Measurements from ENCODE around the gene ADRA2C.

- no peak for TF ChIP-seq CTCF (IDR thresholded peaks at IDR 0.05; ENCODE audit: poor library complexity, severe bottlenecking)
- no peak for TF ChIP-seq REST (IDR thresholded peaks at IDR 0.05; ENCODE audit: borderline replicate concordance)
- no peak for TF ChIP-seq EZH2 (IDR thresholded peaks at IDR 0.05; ENCODE audit: borderline replicate concordance, insufficient read depth, low read length, poor library complexity, severe bottlenecking)
- TF ChIP-seq EP300 (conservative IDR thresholded peaks at IDR 0.05; ENCODE audit: poor library complexity, severe bottlenecking), result no peak
- no peak for TF ChIP-seq RAD21 (conservative IDR thresholded peaks at IDR 0.05)
Measured at GRCh38 chr4:3744232-3744631, 22.0 kb upstream of the ADRA2C start.

Measured in neural cell (in vitro differentiated cells).